Skeletal muscle cell (primary cell): Measurements from ENCODE around the gene LINGO1.

Source experiments
- DNase-seq: peaks from one replicate; pipeline ENCODE4 v3.0.0-alpha.2; 2010; ENCODE audit warnings: low read depth
- H3K4me3 ChIP-seq: 2 replicates; pipeline ENCODE4 v1.5.1; 2011; ENCODE audit warnings: low read depth, mild to moderate bottlenecking, control low read depth, low read length, moderate library complexity

The LINGO1 gene

GRCh38 chr15:77620960-77621647 lies 11.6 kb downstream of the LINGO1 start:
- H3K4me3 ChIP-seq: no peak overlapping the region
- no peak for DNase-seq

GRCh38 chr15:77620297-77620696 lies 12.4 kb downstream of the LINGO1 start:
- DNase-seq: no peak
- no peak overlapping the region for H3K4me3 ChIP-seq

GRCh38 chr15:77619883-77620282 lies 12.8 kb downstream of the LINGO1 start:
- no peak for DNase-seq
- no peak overlapping the region for H3K4me3 ChIP-seq

GRCh38 chr15:77617476-77618230 lies 15.1 kb downstream of the LINGO1 start:
- no peak overlapping the region for H3K4me3 ChIP-seq
- DNase-seq: no peak

GRCh38 chr15:77616072-77616471 lies 16.6 kb downstream of the LINGO1 start:
- H3K4me3 ChIP-seq: no peak overlapping the region
- DNase-seq: no peak

- DNase-seq: no peak
- H3K4me3 ChIP-seq: no peak overlapping the region
These were observed 17.2 kb downstream of the LINGO1 start for GRCh38 chr15:77615472-77615871.

- no peak for DNase-seq
- H3K4me3 ChIP-seq: no peak overlapping the region
These were observed 18.4 kb downstream of the LINGO1 start for GRCh38 chr15:77614251-77614806.

- DNase-seq: no peak
- no peak overlapping the region for H3K4me3 ChIP-seq
These were observed 18.9 kb downstream of the LINGO1 start for GRCh38 chr15:77613814-77614213.

GRCh38 chr15:77612958-77613601 lies 19.6 kb downstream of the LINGO1 start:
- DNase-seq: no peak

GRCh38 chr15:77611767-77612166 lies 20.9 kb downstream of the LINGO1 start:
- H3K4me3 ChIP-seq: no peak overlapping the region
- no peak for DNase-seq

More at GRCh38 chr15:77612958-77613601, 19.6 kb downstream of the LINGO1 start:
- H3K4me3 ChIP-seq: no peak overlapping the region

- H3K4me3 ChIP-seq: no peak overlapping the region
- DNase-seq: no peak
These were observed 22.0 kb downstream of the LINGO1 start for GRCh38 chr15:77610731-77611130.

GRCh38 chr15:77609558-77609957 lies 23.2 kb downstream of the LINGO1 start:
- DNase-seq: no peak

GRCh38 chr15:77608774-77609173 lies 23.9 kb downstream of the LINGO1 start:
- no peak for DNase-seq
- H3K4me3 ChIP-seq: no peak overlapping the region

More at GRCh38 chr15:77609558-77609957, 23.2 kb downstream of the LINGO1 start:
- no peak overlapping the region for H3K4me3 ChIP-seq

GRCh38 chr15:77607894-77608261 lies 24.8 kb downstream of the LINGO1 start:
- DNase-seq: no peak
- no peak overlapping the region for H3K4me3 ChIP-seq

- H3K4me3 ChIP-seq: no peak overlapping the region
- DNase-seq: peak; percentile 22
These were observed 25.4 kb downstream of the LINGO1 start for GRCh38 chr15:77607111-77607893.

- H3K4me3 ChIP-seq: no peak overlapping the region
- no peak for DNase-seq
These were observed 26.3 kb downstream of the LINGO1 start for GRCh38 chr15:77606142-77607034.

GRCh38 chr15:77605547-77605946 lies 27.2 kb downstream of the LINGO1 start:
- no peak for DNase-seq
- no peak overlapping the region for H3K4me3 ChIP-seq

GRCh38 chr15:77604973-77605372 lies 27.7 kb downstream of the LINGO1 start:
- H3K4me3 ChIP-seq: no peak overlapping the region
- DNase-seq: no peak
